GM19099 (cell line): Measurements from ENCODE around the gene ESAM.
A peak's percentile ranks its signal among the peaks of the same experiment; 100 is the strongest.

Experiments
- POLR2A ChIP-seq: IDR thresholded peaks from 3 replicates; pipeline ENCODE4 v1.6.1; 2011; ENCODE audit warnings: low read depth; ENCODE audit not compliant: insufficient read length; ENCODE audit errors: extremely low read depth

Gene ESAM, protein sequence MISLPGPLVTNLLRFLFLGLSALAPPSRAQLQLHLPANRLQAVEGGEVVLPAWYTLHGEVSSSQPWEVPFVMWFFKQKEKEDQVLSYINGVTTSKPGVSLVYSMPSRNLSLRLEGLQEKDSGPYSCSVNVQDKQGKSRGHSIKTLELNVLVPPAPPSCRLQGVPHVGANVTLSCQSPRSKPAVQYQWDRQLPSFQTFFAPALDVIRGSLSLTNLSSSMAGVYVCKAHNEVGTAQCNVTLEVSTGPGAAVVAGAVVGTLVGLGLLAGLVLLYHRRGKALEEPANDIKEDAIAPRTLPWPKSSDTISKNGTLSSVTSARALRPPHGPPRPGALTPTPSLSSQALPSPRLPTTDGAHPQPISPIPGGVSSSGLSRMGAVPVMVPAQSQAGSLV

GRCh38 chr11:124762105-124762623, at the start of gene ESAM:
Gene ESAM (minus strand): TSS chr11:124762290. CDS start chr11:124762154, 136 bp downstream.
- peak; percentile 98 for TF ChIP-seq POLR2A

DNA sequence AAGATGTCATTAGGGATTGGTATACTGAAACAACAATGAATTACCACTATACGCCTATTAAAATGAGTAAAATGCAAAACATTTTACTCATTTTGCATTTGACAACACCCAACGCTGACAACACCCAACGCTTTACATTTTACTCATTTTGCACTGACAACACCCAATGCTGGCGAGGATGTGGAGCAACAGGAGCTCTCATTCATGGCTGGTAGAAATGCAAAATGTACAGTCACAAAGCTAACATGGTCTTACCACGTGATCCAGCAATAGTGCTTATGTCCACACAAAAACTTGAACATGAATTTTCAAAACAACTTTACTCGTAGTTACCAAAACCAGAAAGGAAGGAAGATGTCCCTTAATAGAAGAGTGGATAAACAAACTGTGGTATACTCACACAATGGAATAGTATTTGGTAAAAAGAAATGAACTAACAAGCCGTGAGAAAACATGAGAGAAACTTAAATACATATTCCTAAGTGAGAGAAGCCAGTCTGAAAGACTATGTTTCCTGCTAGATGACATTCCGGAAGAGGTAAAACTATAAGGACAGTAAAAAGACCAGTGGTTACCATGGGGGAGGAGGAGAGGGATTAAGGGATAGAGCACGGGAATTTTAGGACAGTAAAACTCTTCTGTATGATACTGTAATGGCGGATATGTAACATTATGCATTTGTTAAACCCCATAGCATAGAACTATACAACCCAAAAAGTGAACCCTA, 49.5 kb upstream of the ESAM start:
- TF ChIP-seq POLR2A: no peak

GRCh38 chr11:124807660-124808270, 45.7 kb upstream of the ESAM start:
- no peak for TF ChIP-seq POLR2A

GRCh38 chr11:124807201-124807600, 45.1 kb upstream of the ESAM start:
- TF ChIP-seq POLR2A: no peak

GRCh38 chr11:124804884-124805283, 42.8 kb upstream of the ESAM start:
- TF ChIP-seq POLR2A: no peak

DNA sequence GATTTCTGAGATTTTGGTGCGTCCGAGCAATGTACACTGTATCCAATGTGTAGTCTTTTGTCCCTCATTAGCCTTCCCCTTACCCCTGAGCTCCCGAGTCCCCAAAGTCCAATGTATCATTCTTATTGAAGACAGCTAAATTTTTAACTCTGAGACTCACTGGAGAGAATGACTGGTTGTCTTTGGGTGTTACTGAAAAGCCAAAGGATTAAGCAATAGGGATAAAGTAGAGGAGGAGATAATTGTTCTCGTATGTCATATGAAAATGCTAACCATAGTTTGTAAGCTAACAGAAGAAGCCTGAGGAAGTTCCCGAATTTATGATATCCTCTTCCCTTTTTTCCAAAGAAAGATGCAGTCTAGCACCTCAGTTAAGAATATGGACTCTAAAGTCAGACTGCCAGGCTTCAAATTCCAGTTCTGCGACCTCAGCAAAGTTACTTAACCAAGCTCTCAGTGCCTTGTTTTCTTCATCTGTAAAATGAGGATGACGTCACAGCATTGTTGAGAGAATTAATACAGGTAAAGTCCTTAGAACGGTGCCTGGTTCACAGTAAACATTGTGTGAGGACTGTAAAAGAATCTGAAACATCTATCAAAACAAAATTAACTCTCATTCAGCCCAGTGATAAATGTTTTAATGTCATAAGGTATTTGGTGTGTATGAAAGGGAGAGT, 39.7 kb upstream of the ESAM start:
- TF ChIP-seq POLR2A: no peak

DNA sequence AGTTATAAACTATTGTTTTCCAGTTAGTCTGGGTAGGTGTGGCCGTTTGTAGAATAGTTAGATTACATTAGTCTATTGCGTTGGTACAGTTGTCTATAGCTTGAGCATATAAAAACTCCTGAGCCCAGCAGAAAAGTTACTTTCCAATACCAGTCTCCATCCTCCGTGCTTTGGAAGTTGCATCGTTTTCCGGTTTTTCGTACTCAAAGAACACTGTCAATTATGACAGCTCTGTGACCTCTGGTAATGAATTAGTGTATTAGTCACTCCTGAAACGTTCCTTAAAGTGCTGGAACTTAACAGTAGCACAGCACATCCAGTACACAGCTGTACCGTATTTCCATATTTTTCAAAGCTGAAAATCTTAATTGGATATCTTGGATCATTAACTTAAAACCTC, 38.9 kb upstream of the ESAM start:
- TF ChIP-seq POLR2A: no peak

DNA sequence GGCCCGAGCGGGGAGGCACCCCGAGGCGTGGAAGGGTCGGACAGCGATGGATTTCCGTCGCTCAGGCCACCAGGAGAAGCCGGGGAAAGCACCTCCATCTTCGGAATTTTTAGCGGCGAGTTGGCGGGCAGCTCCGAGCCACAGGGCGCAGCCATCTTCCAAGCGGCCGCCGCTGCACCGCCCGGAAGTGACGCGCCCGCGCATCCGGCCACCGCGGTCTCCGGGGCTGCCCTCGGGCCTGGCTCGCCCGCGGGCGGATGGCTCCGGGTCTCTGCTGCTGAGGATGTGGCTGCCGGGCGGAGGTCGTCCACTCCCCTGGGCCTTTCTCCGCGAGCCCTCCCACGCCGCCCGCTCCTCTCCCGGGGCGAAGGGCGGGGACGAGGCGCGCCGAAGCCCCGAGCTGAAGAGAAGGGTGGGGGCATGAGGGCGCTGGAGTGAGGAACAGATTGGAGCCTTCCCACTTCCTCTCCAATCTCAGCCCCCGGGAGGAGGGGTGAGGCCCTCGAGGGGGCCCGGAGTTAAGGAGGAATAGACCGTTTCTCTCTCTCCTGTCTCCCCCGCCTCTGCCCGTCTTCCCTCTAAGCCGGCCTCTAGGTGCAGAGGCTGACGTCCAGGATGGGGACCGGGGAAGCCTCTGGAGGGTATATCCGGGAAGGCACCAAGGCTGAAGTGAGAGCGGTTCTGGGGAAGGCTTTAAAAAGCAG, 38.3 kb upstream of the ESAM start, which contains the start of gene MSANTD2:
TSS of gene MSANTD2 (minus strand) at position 181 of the 704 bp plus-strand sequence. CDS start at position 155, 26 bp downstream.
- peak; percentile 97 for TF ChIP-seq POLR2A

DNA sequence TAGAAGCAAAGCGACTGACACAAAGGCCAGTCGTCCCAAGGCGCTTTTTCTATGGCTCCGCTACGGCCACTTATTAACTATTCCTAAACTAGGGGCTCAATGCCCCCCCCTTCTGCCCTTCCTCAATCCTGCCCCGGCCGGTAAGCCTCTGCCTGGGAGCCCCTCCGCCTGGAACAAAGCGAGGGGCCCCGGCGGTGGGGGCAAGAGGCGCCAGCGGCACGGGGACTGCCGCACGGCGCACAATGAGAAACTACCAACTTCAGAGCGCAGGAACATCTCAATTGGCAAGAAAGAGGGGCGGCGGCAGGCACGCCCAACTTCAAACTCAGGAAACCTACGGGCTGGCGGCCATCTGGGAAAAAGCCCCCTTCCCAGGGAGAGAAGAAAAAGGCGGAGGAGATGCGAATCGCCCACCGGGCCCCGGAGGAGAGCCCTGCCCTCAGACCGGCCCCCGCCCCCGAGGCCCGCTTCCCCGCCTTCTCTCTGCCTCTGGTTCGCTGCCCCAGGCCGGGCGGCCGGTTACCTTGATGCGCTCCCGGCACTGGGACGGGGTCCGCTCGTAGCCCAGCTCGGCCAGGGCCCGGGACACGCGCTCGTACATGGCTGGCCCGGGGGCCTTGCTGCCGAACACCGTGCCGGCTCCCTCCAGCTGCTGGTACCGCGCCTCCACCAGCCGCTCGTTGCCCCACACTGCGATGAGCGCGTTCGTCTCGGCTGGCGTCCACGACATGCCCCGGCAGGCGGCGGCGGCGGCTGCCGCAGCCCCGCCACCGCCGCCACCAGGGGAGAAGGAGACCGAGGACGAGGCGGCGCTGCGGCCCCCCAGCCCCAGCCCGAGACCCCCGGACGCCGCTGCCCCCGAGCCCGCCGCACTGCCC, 37.5 kb upstream of the ESAM start:
- TF ChIP-seq POLR2A: no peak

DNA sequence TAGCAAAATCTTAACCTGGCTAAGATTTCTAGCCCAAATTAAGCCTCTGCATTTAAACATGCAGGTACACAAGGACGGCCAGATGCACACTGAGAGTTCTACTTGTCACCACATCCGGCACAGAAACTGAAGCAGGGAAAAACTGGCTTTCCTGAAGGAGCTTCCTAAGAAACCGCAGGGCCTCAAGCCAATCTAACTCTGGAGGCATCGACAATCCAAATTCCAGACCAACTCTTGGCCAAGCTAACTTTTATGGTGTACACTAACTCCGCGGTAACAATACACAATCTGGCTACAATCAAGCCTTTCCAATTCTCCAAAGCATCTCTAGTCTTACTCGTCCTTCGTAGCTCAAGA, 36.9 kb upstream of the ESAM start:
- TF ChIP-seq POLR2A: no peak

DNA sequence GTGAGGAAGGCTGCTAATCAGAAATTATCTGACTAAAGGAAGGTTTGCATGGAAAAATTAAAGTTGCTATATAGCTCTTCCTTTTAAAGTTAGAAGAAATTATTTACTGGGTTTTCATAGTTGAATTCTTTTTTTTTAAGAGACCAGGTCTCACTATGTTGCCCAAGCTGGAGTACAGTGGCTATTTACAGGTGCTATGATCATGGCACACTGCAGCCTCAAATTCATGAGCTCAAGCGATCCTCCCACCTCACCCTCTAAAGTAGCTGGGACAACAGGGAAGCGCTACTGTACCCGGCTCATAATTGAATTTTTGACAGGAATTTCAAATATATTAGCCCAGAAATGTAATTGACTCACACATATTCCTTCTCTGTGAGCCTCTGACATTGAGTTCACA, 34.2 kb upstream of the ESAM start:
- no peak for TF ChIP-seq POLR2A

- TF ChIP-seq POLR2A: no peak
Measured at GRCh38 chr11:124793466-124794278, 31.6 kb upstream of the ESAM start.
